Uterus (tissue), 4 donors: ENCODE measurements around the gene RAD51B. TPM values are rescaled to one million over a fixed set of nuclear protein-coding genes. Genes with fewer than 3 reads are reported as not detected.

Experiments
- DNase-seq, 2 donors: peaks; one replicate each; pipeline ENCODE4 v3.0.0-alpha.2; 2019 to 2020
- H3K27ac ChIP-seq, 2 donors: fragments of 200-600 bp; sonication (generic); 1 replicate in 1 of 2; 2 replicates in 1 of 2; pipeline ENCODE4 v1.5.1; 2016 to 2018
- H3K27me3 ChIP-seq, 2 donors: fragments of 200-600 bp; sonication (generic); one replicate each; pipeline ENCODE4 v1.5.1; 2018 to 2019; ENCODE audit warnings: control low read depth in 1 of 2
- H3K36me3 ChIP-seq, 2 donors: fragments of 200-600 bp; sonication (generic); one replicate each; pipeline ENCODE4 v1.5.1; 2019; ENCODE audit warnings: control low read depth in 1 of 2
- H3K4me1 ChIP-seq, 2 donors: fragments of 200-600 bp; sonication (generic); one replicate each; pipeline ENCODE4 v1.5.1; 2018 to 2019; ENCODE audit warnings: control low read depth in 1 of 2
- H3K4me3 ChIP-seq, 2 donors: fragments of 200-600 bp; sonication (generic); 1 replicate in 1 of 2; 2 replicates in 1 of 2; pipeline ENCODE4 v1.5.1; 2018 to 2019; ENCODE audit warnings: mild to moderate bottlenecking in 1 of 2
- H3K9me3 ChIP-seq, 2 donors: fragments of 200-600 bp; sonication (generic); one replicate each; pipeline ENCODE4 v1.5.1; 2019; ENCODE audit warnings: control low read depth in 1 of 2
- POLR2A ChIP-seq, 2 donors: fragments of 450-650 bp; IDR thresholded peaks; one replicate each; pipeline ENCODE4 v1.6.1; 2016; ENCODE audit warnings: antibody characterized with exemption in 2 of 2, mild to moderate bottlenecking in 1 of 2, moderate library complexity in 1 of 2
- intact Hi-C: fragments of 100-400 bp; cut with DNase I; formaldehyde crosslinking; loops from one replicate; pipeline ENCODE4 v1.15.1; 2023; ENCODE audit warnings: low total_unique reads
- total RNA-seq, 4 donors: library from RNA; depleted of rRNA in 3 of 4; stranded (reverse); fragments of >200 nt in 3 of 4; gene quantifications; one replicate each; pipeline versions ENCODE4 v1.1.0 to v1.2.4, GENCODE V29; 2014 to 2023
- TF ChIP-seq, protein P1 (sequence below), 4 experiments: fragments of 200-600 bp in 2 of 4; fragments of 450-650 bp in 2 of 4; sonication (generic) in 2 of 4; IDR thresholded peaks; one replicate each; pipeline ENCODE4 v1.5.1; 2016 to 2019; ENCODE audit warnings: antibody characterized with exemption in 4 of 4, mild to moderate bottlenecking in 2 of 4, moderate library complexity in 1 of 4
- donor health status: DM: yes; HTN: yes; CAD: no.

The RAD51B gene
- total RNA-seq, 4 donors from 2014 or later: 29.5 to 100.0 (median 70.3) TPM

DNA sequence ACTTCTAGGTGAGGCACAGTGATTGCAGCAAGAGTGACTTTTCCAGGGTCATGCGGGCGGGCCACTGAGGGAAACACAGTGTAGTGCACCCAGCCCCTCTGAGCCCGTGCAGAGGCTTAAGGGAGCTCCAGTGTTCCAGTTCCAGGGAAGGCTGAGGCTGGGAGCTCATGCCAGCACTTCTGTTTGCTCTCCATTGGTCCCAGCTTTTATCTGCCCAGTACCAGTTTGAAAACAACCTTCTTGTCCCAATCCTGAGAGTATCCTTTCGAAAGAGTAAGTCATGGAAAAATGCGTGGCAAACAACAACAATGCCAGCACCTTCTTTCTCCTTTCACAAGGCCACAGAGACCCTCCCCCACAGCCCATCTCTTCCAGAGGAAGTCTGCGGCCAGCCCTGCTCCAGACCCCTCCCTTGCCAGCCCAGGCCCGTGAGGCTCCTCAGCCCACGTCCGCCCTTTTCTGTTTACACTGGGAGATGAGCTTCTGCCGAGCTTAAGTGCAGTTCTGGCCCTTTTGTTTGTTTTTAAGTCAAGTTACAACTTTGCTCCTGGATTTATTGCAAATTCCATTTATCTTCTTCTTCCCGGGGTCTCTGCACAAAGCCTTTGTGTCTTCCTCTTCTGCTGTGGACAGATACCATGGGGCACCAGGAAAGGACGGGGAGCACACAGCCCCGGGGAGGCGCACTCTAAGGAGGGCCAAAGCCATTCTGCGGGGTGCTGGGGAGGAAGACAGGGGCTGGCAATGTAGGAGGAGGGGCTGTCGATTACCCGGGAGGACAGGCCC is 787.7 kb downstream of the RAD51B start:
- TF ChIP-seq POLR2A (IDR thresholded peaks at IDR 0.05): no peak
- TF ChIP-seq, protein P1, sequence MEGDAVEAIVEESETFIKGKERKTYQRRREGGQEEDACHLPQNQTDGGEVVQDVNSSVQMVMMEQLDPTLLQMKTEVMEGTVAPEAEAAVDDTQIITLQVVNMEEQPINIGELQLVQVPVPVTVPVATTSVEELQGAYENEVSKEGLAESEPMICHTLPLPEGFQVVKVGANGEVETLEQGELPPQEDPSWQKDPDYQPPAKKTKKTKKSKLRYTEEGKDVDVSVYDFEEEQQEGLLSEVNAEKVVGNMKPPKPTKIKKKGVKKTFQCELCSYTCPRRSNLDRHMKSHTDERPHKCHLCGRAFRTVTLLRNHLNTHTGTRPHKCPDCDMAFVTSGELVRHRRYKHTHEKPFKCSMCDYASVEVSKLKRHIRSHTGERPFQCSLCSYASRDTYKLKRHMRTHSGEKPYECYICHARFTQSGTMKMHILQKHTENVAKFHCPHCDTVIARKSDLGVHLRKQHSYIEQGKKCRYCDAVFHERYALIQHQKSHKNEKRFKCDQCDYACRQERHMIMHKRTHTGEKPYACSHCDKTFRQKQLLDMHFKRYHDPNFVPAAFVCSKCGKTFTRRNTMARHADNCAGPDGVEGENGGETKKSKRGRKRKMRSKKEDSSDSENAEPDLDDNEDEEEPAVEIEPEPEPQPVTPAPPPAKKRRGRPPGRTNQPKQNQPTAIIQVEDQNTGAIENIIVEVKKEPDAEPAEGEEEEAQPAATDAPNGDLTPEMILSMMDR (IDR thresholded peaks at IDR 0.05): no peak
- peak overlapping the region; percentile 88 to 93 for H3K27ac ChIP-seq
- no peak overlapping the region for H3K4me3 ChIP-seq
- H3K27me3 ChIP-seq: no peaks in the 10 kb centered on the region
- DNase-seq: peak; percentile 50 to 82
- intact Hi-C loops: no loop called here
- no peaks in the 10 kb centered on the region for H3K9me3 ChIP-seq
- H3K36me3 ChIP-seq: no peaks in the 10 kb centered on the region
- H3K4me1 ChIP-seq: peaks cover 0 to 3% of the 10 kb centered on the region in 2 donors

DNA sequence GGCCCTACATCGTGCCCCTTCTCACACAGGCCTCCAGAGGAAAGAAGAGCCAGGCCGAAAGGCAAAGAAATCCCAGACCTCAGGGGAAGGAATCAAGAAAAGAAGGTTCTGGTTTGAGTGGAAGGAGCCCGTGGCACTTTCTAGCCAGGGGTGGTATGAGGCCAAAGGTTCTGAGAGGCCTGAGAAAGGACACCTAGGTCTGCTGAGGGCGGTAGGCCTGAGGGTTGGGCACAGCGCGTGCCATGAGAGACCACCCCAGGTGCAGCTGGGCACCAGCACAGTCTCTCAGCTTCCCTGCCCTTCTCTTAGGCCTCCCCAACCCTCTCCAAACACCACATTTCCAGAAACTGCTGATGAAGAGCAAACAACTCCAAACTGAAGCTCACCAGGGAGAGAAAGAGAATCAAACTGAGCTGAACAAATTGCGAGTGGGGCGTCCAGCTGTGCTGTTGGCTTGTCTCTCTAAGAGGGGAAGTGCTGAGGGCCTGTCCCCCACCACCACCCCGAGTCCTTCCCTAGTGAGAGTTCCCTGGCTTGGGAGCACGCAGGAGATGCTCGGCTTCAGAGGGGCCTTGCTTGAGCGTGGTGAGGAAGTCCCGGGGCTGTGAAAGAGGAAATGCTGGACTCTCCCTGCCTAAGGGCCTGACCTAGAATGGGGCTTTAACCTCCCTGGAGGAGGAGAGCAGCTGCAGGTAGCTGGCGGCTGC is 788.4 kb downstream of the RAD51B start:
- intact Hi-C loops: no loop called here
- Histone ChIP-seq H3K27me3 (no peaks in the 10 kb centered on the region), H3K36me3 (no peaks in the 10 kb centered on the region), H3K27ac (peak overlapping the region; percentile 88 to 93), H3K4me1 (peaks cover 0 to 3% of the 10 kb centered on the region in 2 donors), H3K9me3 (no peaks in the 10 kb centered on the region), H3K4me3 (no peak overlapping the region)
- peak; percentile 22 to 30 for DNase-seq
- TF ChIP-seq POLR2A (IDR thresholded peaks at IDR 0.05): no peak
- TF ChIP-seq, protein P1 (IDR thresholded peaks at IDR 0.05): no peak

DNA sequence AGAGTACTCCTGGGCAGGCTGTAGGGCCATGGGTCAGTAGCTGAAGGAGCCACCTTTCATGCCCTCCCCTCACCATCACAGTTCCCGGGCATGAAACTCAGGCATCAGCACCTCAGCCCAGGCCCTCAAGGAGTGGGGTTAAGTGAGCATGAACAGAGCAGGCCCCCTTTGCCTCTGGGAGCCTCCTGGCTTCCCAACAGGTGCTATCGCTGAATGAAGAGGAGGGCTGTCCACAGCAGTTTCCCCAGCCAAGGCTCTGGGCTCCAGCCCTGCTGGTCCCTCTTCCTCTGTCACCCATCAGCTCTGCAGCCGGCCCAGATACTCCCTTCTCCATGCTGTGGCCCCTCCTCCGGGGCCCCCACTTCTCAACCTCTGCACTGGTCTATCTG is 789.0 kb downstream of the RAD51B start:
- no peaks in the 10 kb centered on the region for H3K9me3 ChIP-seq
- H3K27ac ChIP-seq: peak overlapping the region; percentile 88 to 93
- H3K36me3 ChIP-seq: no peaks in the 10 kb centered on the region
- peaks cover 0 to 3% of the 10 kb centered on the region in 2 donors for H3K4me1 ChIP-seq
- intact Hi-C loops: no loop called here
- DNase-seq: peak; percentile 15 to 18
- TF ChIP-seq, protein P1 (IDR thresholded peaks at IDR 0.05): no peak
- no peak for TF ChIP-seq POLR2A (IDR thresholded peaks at IDR 0.05)
- H3K4me3 ChIP-seq: no peak overlapping the region
- no peaks in the 10 kb centered on the region for H3K27me3 ChIP-seq

DNA sequence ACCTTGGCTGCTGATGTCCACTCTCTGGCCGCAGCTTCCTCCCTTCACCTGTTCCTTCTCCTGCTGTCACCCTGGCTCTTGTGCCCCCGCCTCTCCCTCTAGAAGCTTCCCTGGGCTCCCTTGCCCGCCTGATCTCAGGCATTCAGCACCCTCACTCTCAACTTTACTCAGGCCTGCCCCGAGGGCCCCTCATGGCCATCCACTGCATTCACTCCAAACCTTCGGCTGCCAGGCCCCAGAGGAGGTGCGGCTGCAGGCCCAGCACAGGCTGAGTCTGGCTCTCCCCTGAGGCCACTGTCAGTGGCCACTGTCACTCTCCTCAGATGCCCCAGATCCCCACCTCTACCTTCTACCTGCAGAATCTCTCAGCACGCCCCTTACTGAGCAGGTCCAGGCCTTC is 789.4 kb downstream of the RAD51B start:
- peaks cover 0 to 3% of the 10 kb centered on the region in 2 donors for H3K4me1 ChIP-seq
- H3K27ac ChIP-seq: peak overlapping the region; percentile 88 to 93
- no peak for DNase-seq

More for the DNA sequence above, 789.4 kb downstream of the RAD51B start:
- H3K9me3 ChIP-seq: no peaks in the 10 kb centered on the region
- no peaks in the 10 kb centered on the region for H3K27me3 ChIP-seq
- intact Hi-C loops: no loop called here
- no peak for TF ChIP-seq POLR2A (IDR thresholded peaks at IDR 0.05)
- TF ChIP-seq, protein P1 (IDR thresholded peaks at IDR 0.05): no peak
- no peaks in the 10 kb centered on the region for H3K36me3 ChIP-seq
- no peak overlapping the region for H3K4me3 ChIP-seq
